ENCODE results near the gene RNF182.
"Not testable (repeated sequence)": the region's sequence is repeated elsewhere in the genome, so short reads cannot be mapped to it uniquely, and the experiment has no call there.

The RNF182 gene

GRCh38 chr6:13934721-13935120 lies 10.0 kb downstream of the RNF182 start:
- Histone ChIP-seq H2BK12ac (ENCODE audit: low read length) (no peak overlapping the region), H4K8ac (ENCODE audit: low read depth, low read length) (no peak overlapping the region), H3K23ac (ENCODE audit: low read depth, low read length, poor library complexity) (no peak overlapping the region), H2AFZ (ENCODE audit: low read length) (no peak overlapping the region), H3K4me1 (ENCODE audit: control insufficient read depth in 2 of 2, insufficient read depth in 1 of 2, low read depth in 1 of 2, low read length in 2 of 2) (no peaks in the 10 kb centered on the region), H2AK5ac (ENCODE audit: low read depth, low read length) (no peak overlapping the region), H2BK120ac (ENCODE audit: low read depth, low read length) (no peak overlapping the region), H4K91ac (ENCODE audit: low read depth, low read length, poor library complexity) (no peak overlapping the region), H3K14ac (ENCODE audit: low read length) (no peak overlapping the region), H3K9me3 (replicated peaks in 1 of 2; ENCODE audit: control insufficient read depth in 2 of 2, insufficient read depth in 1 of 2, low read depth in 1 of 2, low read length in 2 of 2) (no peaks in the 10 kb centered on the region), H3K27me3 (ENCODE audit: control insufficient read depth in 3 of 3, insufficient read depth in 3 of 3, low read depth in 1 of 3, low read length in 3 of 3) (no peaks in the 10 kb centered on the region), H3K4me3 (ENCODE audit: low read length in 2 of 2) (no peak overlapping the region), H3K18ac (ENCODE audit: low read length) (no peak overlapping the region), H3K4me2 (ENCODE audit: insufficient read depth, low read length, poor library complexity, severe bottlenecking) (no peak overlapping the region), H3K4ac (ENCODE audit: low read length) (no peak overlapping the region), H3K79me1 (ENCODE audit: low read depth, low read length) (no peaks in the 10 kb centered on the region), H3K27ac (replicated peaks; ENCODE audit: low read length) (no peak overlapping the region), H3K9ac (ENCODE audit: low read depth, low read length, poor library complexity) (no peak overlapping the region), H2BK15ac (ENCODE audit: low read length) (no peak overlapping the region), H3K36me3 (replicated peaks in 1 of 2; ENCODE audit: control insufficient read depth in 2 of 2, insufficient read depth in 2 of 2, low read length in 2 of 2) (no peaks in the 10 kb centered on the region), H2BK5ac (ENCODE audit: low read length) (no peak overlapping the region)
- WGBS, 2 donors (ENCODE audit: extremely low coverage in 2 of 2, insufficient read length in 2 of 2, insufficient replicate concordance in 1 of 2), result no CpG with 5 or more reads among the region's 2 CpGs
- DNase-seq (ENCODE audit: low spot score), result no peak

GRCh38 chr6:13935190-13935880 lies 10.6 kb downstream of the RNF182 start:
- no peak overlapping the region for H3K4me2 ChIP-seq (ENCODE audit: insufficient read depth, low read length, poor library complexity, severe bottlenecking)
- no CpG with 5 or more reads among the region's 3 CpGs for WGBS, 2 donors (ENCODE audit: extremely low coverage in 2 of 2, insufficient read length in 2 of 2, insufficient replicate concordance in 1 of 2)

GRCh38 chr6:13935881-13936261 lies 11.1 kb downstream of the RNF182 start:
- no CpG with 5 or more reads among the region's 3 CpGs for WGBS, 2 donors (ENCODE audit: extremely low coverage in 2 of 2, insufficient read length in 2 of 2, insufficient replicate concordance in 1 of 2)
- H3K27ac ChIP-seq (replicated peaks; ENCODE audit: low read length); H2BK15ac ChIP-seq (ENCODE audit: low read length); H4K8ac ChIP-seq (ENCODE audit: low read depth, low read length); H3K27me3 ChIP-seq (ENCODE audit: control insufficient read depth in 3 of 3, insufficient read depth in 3 of 3, low read depth in 1 of 3, low read length in 3 of 3); H3K9ac ChIP-seq (ENCODE audit: low read depth, low read length, poor library complexity); H3K36me3 ChIP-seq (replicated peaks in 1 of 2; ENCODE audit: control insufficient read depth in 2 of 2, insufficient read depth in 2 of 2, low read length in 2 of 2); H2AFZ ChIP-seq (ENCODE audit: low read length); H2AK5ac ChIP-seq (ENCODE audit: low read depth, low read length); DNase-seq (ENCODE audit: low spot score); H3K4ac ChIP-seq (ENCODE audit: low read length); H3K4me1 ChIP-seq (ENCODE audit: control insufficient read depth in 2 of 2, insufficient read depth in 1 of 2, low read depth in 1 of 2, low read length in 2 of 2); H3K4me2 ChIP-seq (ENCODE audit: insufficient read depth, low read length, poor library complexity, severe bottlenecking); H3K4me3 ChIP-seq (ENCODE audit: low read length in 2 of 2); H2BK120ac ChIP-seq (ENCODE audit: low read depth, low read length); H2BK5ac ChIP-seq (ENCODE audit: low read length); H3K18ac ChIP-seq (ENCODE audit: low read length); H3K14ac ChIP-seq (ENCODE audit: low read length); H2BK12ac ChIP-seq (ENCODE audit: low read length); H3K23ac ChIP-seq (ENCODE audit: low read depth, low read length, poor library complexity); H3K79me1 ChIP-seq (ENCODE audit: low read depth, low read length); H3K9me3 ChIP-seq (replicated peaks in 1 of 2; ENCODE audit: control insufficient read depth in 2 of 2, insufficient read depth in 1 of 2, low read depth in 1 of 2, low read length in 2 of 2); H4K91ac ChIP-seq (ENCODE audit: low read depth, low read length, poor library complexity): not testable (repeated sequence)

More at GRCh38 chr6:13935190-13935880, 10.6 kb downstream of the RNF182 start:
- Histone ChIP-seq H3K14ac (ENCODE audit: low read length) (no peak overlapping the region), H2BK120ac (ENCODE audit: low read depth, low read length) (no peak overlapping the region), H2AFZ (ENCODE audit: low read length) (no peak overlapping the region), H3K4ac (ENCODE audit: low read length) (no peak overlapping the region), H3K4me3 (ENCODE audit: low read length in 2 of 2) (no peak overlapping the region), H3K9ac (ENCODE audit: low read depth, low read length, poor library complexity) (no peak overlapping the region), H2BK15ac (ENCODE audit: low read length) (no peak overlapping the region), H4K8ac (ENCODE audit: low read depth, low read length) (no peak overlapping the region), H2BK12ac (ENCODE audit: low read length) (no peak overlapping the region), H3K79me1 (ENCODE audit: low read depth, low read length) (no peaks in the 10 kb centered on the region), H2BK5ac (ENCODE audit: low read length) (no peak overlapping the region), H3K4me1 (ENCODE audit: control insufficient read depth in 2 of 2, insufficient read depth in 1 of 2, low read depth in 1 of 2, low read length in 2 of 2) (no peaks in the 10 kb centered on the region), H3K27ac (replicated peaks; ENCODE audit: low read length) (no peak overlapping the region), H3K36me3 (replicated peaks in 1 of 2; ENCODE audit: control insufficient read depth in 2 of 2, insufficient read depth in 2 of 2, low read length in 2 of 2) (no peaks in the 10 kb centered on the region), H3K27me3 (ENCODE audit: control insufficient read depth in 3 of 3, insufficient read depth in 3 of 3, low read depth in 1 of 3, low read length in 3 of 3) (no peaks in the 10 kb centered on the region), H3K9me3 (replicated peaks in 1 of 2; ENCODE audit: control insufficient read depth in 2 of 2, insufficient read depth in 1 of 2, low read depth in 1 of 2, low read length in 2 of 2) (no peaks in the 10 kb centered on the region), H2AK5ac (ENCODE audit: low read depth, low read length) (no peak overlapping the region), H3K23ac (ENCODE audit: low read depth, low read length, poor library complexity) (no peak overlapping the region), H3K18ac (ENCODE audit: low read length) (no peak overlapping the region), H4K91ac (ENCODE audit: low read depth, low read length, poor library complexity) (no peak overlapping the region)
- DNase-seq (ENCODE audit: low spot score), result no peak

- no peak overlapping the region for H3K9ac ChIP-seq (ENCODE audit: low read depth, low read length, poor library complexity)
- H2BK15ac ChIP-seq (ENCODE audit: low read length), result no peak overlapping the region
- H3K23ac ChIP-seq (ENCODE audit: low read depth, low read length, poor library complexity), result no peak overlapping the region
- H4K91ac ChIP-seq (ENCODE audit: low read depth, low read length, poor library complexity), result no peak overlapping the region
- no peak overlapping the region for H2AFZ ChIP-seq (ENCODE audit: low read length)
- H3K4me3 ChIP-seq (ENCODE audit: low read length in 2 of 2), result no peak overlapping the region
- peaks cover 0 to 6% of the 10 kb centered on the region in 2 donors for H3K9me3 ChIP-seq (replicated peaks in 1 of 2; ENCODE audit: control insufficient read depth in 2 of 2, insufficient read depth in 1 of 2, low read depth in 1 of 2, low read length in 2 of 2)
- H3K36me3 ChIP-seq (replicated peaks in 1 of 2; ENCODE audit: control insufficient read depth in 2 of 2, insufficient read depth in 2 of 2, low read length in 2 of 2), result no peaks in the 10 kb centered on the region
- H3K4ac ChIP-seq (ENCODE audit: low read length), result no peak overlapping the region
- H3K4me2 ChIP-seq (ENCODE audit: insufficient read depth, low read length, poor library complexity, severe bottlenecking), result no peak overlapping the region
- no peak overlapping the region for H4K8ac ChIP-seq (ENCODE audit: low read depth, low read length)
- H2BK5ac ChIP-seq (ENCODE audit: low read length), result no peak overlapping the region
- H2AK5ac ChIP-seq (ENCODE audit: low read depth, low read length), result no peak overlapping the region
- no peaks in the 10 kb centered on the region for H3K27me3 ChIP-seq (ENCODE audit: control insufficient read depth in 3 of 3, insufficient read depth in 3 of 3, low read depth in 1 of 3, low read length in 3 of 3)
- H3K14ac ChIP-seq (ENCODE audit: low read length), result no peak overlapping the region
- no peak overlapping the region for H3K27ac ChIP-seq (replicated peaks; ENCODE audit: low read length)
- H2BK12ac ChIP-seq (ENCODE audit: low read length), result no peak overlapping the region
- H2BK120ac ChIP-seq (ENCODE audit: low read depth, low read length), result no peak overlapping the region
- DNase-seq (ENCODE audit: low spot score), result no peak
- H3K4me1 ChIP-seq (ENCODE audit: control insufficient read depth in 2 of 2, insufficient read depth in 1 of 2, low read depth in 1 of 2, low read length in 2 of 2), result no peaks in the 10 kb centered on the region
- no peak overlapping the region for H3K18ac ChIP-seq (ENCODE audit: low read length)
- no peaks in the 10 kb centered on the region for H3K79me1 ChIP-seq (ENCODE audit: low read depth, low read length)
Observed at GRCh38 chr6:13941902-13942301, 17.1 kb downstream of the RNF182 start.

Data from neuronal stem cell (in vitro differentiated cells).